Lower leg skin (tissue), 4 donors: ENCODE measurements around the gene RFTN2. TPM values are rescaled to one million over a fixed set of nuclear protein-coding genes. Genes with fewer than 3 reads are reported as not detected.
"Not testable (repeated sequence)": the region's sequence is repeated elsewhere in the genome, so short reads cannot be mapped to it uniquely, and the experiment has no call there.

Experiments
- DNase-seq, 2 donors: peaks; one replicate each; pipeline ENCODE4 v3.0.0-alpha.2; 2019; ENCODE audit warnings: low spot score in 2 of 2
- H3K4me3 ChIP-seq: fragments of 200-600 bp; sonication (generic); 2 replicates; pipeline ENCODE4 v1.5.1; 2017; ENCODE audit warnings: mild to moderate bottlenecking, low read depth; ENCODE audit not compliant: poor library complexity, severe bottlenecking
- CTCF ChIP-seq, 3 donors: fragments of 450-650 bp; IDR thresholded peaks; one replicate each; pipeline ENCODE4 v1.5.1; 2016; ENCODE audit warnings: antibody characterized with exemption in 3 of 3, mild to moderate bottlenecking in 3 of 3, moderate library complexity in 2 of 3
- POLR2A ChIP-seq, 2 donors: fragments of 450-650 bp; IDR thresholded peaks; one replicate each; pipeline ENCODE4 v1.6.1; 2016 to 2017; ENCODE audit warnings: antibody characterized with exemption in 2 of 2, mild to moderate bottlenecking in 1 of 2, moderate library complexity in 1 of 2
- WGBS, 2 donors: methylation state at CpG; one replicate each; pipeline ENCODE4 v1.1.5; 2018; 5-methylcytosine and 5-hydroxymethylcytosine counted together
- intact Hi-C: fragments of 100-400 bp; cut with DNase I; formaldehyde crosslinking; loops from one replicate; pipeline ENCODE4 v1.15.0; 2023; ENCODE audit warnings: low total_unique reads
- total RNA-seq, 4 donors: library from RNA; depleted of rRNA; stranded (reverse); fragments of >200 nt; gene quantifications; one replicate each; pipeline ENCODE4 v1.1.0, GENCODE V29; 2016

The RFTN2 gene
- total RNA-seq, 4 donors from 2014 or later, result 1.5 to 6.5 (median 2.7) TPM

- WGBS, 2 donors, result 78 to 88% methylated on average over 23 to 24 of the region's 32 CpGs
- DNase-seq, result no peak
- H3K4me3 ChIP-seq, result no peak overlapping the region
- intact Hi-C loops, result no loop called here
- TF ChIP-seq POLR2A (IDR thresholded peaks at IDR 0.05) (no peak), CTCF (IDR thresholded peaks at IDR 0.05) (no peak)
Observed at GRCh38 chr2:197591339-197592072, 83.9 kb downstream of the RFTN2 start.

GRCh38 chr2:197587255-197587654, 88.1 kb downstream of the RFTN2 start:
- WGBS, 2 donors, result 93 to 94% methylated on average over 7 of the region's 7 CpGs
- intact Hi-C loops, H3K4me3 ChIP-seq, DNase-seq: not testable (repeated sequence)

GRCh38 chr2:197580166-197580565, 95.2 kb downstream of the RFTN2 start:
- DNase-seq, H3K4me3 ChIP-seq, intact Hi-C loops: not testable (repeated sequence)
- WGBS, 2 donors, result 97 to 100% methylated on average over 3 of the region's 3 CpGs

GRCh38 chr2:197578294-197578693, 97.1 kb downstream of the RFTN2 start:
- WGBS, 2 donors, result 85 to 92% methylated on average over 2 of the region's 2 CpGs
- H3K4me3 ChIP-seq, DNase-seq, intact Hi-C loops: not testable (repeated sequence)

- intact Hi-C loops, result no loop called here
- 87 to 89% methylated on average over 4 of the region's 4 CpGs for WGBS, 2 donors
- TF ChIP-seq POLR2A (IDR thresholded peaks at IDR 0.05), result no peak
- no peak for TF ChIP-seq CTCF (IDR thresholded peaks at IDR 0.05)
- DNase-seq, result no peak
- H3K4me3 ChIP-seq, result no peak overlapping the region
Observed at GRCh38 chr2:197577446-197577845, 97.9 kb downstream of the RFTN2 start.

- intact Hi-C loops, result no loop called here
- peak in 1 of 2 donors; percentile 23 for DNase-seq
- no peak overlapping the region for H3K4me3 ChIP-seq
- WGBS, 2 donors, result 16 to 23% methylated on average over 3 of the region's 3 CpGs
- TF ChIP-seq POLR2A (IDR thresholded peaks at IDR 0.05), result no peak
- no peak for TF ChIP-seq CTCF (IDR thresholded peaks at IDR 0.05)
Observed at GRCh38 chr2:197576631-197577030, 98.8 kb downstream of the RFTN2 start.

GRCh38 chr2:197575987-197576386, 99.4 kb downstream of the RFTN2 start:
- peak in 1 of 2 donors; percentile 31 for DNase-seq
- TF ChIP-seq CTCF (IDR thresholded peaks at IDR 0.05) (no peak), POLR2A (IDR thresholded peaks at IDR 0.05) (no peak)
- WGBS, 2 donors, result 90 to 94% methylated on average over 2 of the region's 2 CpGs
- no peak overlapping the region for H3K4me3 ChIP-seq
- intact Hi-C loops, result no loop called here
